Neural cell (in vitro differentiated cells): ENCODE data around the gene TRIM40.

ENCODE experiments used
- EP300 ChIP-seq: fragments of 450-650 bp; conservative IDR thresholded peaks from 2 replicates; pipeline ENCODE4 v1.6.1; 2014; ENCODE audit warnings: antibody characterized with exemption, mild to moderate bottlenecking, moderate library complexity; ENCODE audit not compliant: poor library complexity, severe bottlenecking
- EZH2 ChIP-seq: fragments of 200-600, 300-800 bp; shearing (Covaris generic), sonication (generic); IDR thresholded peaks from 2 replicates; pipeline ENCODE4 v1.6.1; 2014; ENCODE audit warnings: antibody characterized with exemption, low read length, borderline replicate concordance, mild to moderate bottlenecking; ENCODE audit not compliant: insufficient read depth, poor library complexity, severe bottlenecking
- MXI1 ChIP-seq: fragments of 450-650 bp; conservative IDR thresholded peaks from 2 replicates; pipeline ENCODE4 v1.6.1; 2014; ENCODE audit warnings: antibody characterized with exemption, mild to moderate bottlenecking; ENCODE audit not compliant: poor library complexity, severe bottlenecking
- POLR2AphosphoS5 ChIP-seq: IDR thresholded peaks from 2 replicates; pipeline ENCODE4 v1.6.1; 2012
- RAD21 ChIP-seq: fragments of 450-650 bp; conservative IDR thresholded peaks from 2 replicates; pipeline ENCODE4 v1.6.1; 2014; ENCODE audit warnings: antibody characterized with exemption, mild to moderate bottlenecking, moderate library complexity
- TF ChIP-seq, protein P1 (sequence below): fragments of 450-650 bp; IDR thresholded peaks from 2 replicates; pipeline ENCODE4 v1.5.1; 2014; ENCODE audit warnings: antibody characterized with exemption, mild to moderate bottlenecking, moderate library complexity; ENCODE audit not compliant: poor library complexity, severe bottlenecking

DNA sequence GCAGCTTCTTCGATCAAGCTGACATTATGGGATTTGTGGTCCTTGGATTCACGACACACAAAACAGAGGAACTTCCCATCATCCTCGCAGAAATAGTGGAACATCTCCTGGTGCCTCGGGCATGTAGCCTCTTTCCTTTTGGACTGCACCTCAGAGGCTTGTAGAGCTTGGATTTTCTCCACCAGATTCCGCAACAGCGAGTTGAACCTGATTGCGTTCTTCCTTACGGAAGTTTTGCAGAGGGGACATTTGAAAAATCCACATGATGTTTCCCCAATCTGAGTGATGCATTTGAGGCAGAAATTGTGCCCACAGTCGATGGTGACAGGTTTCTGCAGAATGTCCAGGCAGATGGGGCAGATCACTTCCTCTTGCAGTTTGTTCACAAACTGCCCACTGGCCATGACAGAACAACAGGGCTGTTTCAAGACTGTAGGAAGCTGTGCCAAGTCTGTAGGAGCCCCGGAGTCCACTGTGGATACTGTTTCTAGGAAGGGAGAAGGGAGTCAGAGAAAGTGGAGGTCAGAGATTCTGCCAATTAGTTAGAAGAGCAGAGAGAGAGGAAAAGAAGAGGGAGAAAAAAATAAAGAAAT lies 23.4 kb upstream of the TRIM40 start:
- TF ChIP-seq EZH2, result no peak
- no peak for TF ChIP-seq MXI1
- no peak for TF ChIP-seq EP300
- no peak for TF ChIP-seq POLR2AphosphoS5
- TF ChIP-seq, protein P1, sequence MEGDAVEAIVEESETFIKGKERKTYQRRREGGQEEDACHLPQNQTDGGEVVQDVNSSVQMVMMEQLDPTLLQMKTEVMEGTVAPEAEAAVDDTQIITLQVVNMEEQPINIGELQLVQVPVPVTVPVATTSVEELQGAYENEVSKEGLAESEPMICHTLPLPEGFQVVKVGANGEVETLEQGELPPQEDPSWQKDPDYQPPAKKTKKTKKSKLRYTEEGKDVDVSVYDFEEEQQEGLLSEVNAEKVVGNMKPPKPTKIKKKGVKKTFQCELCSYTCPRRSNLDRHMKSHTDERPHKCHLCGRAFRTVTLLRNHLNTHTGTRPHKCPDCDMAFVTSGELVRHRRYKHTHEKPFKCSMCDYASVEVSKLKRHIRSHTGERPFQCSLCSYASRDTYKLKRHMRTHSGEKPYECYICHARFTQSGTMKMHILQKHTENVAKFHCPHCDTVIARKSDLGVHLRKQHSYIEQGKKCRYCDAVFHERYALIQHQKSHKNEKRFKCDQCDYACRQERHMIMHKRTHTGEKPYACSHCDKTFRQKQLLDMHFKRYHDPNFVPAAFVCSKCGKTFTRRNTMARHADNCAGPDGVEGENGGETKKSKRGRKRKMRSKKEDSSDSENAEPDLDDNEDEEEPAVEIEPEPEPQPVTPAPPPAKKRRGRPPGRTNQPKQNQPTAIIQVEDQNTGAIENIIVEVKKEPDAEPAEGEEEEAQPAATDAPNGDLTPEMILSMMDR, result no peak
- TF ChIP-seq RAD21, result no peak
